ENCODE data around the gene ANKAR. TPM values are rescaled to one million over a fixed set of nuclear protein-coding genes. Genes with fewer than 3 reads are reported as not detected.

Gene ANKAR
- total RNA-seq, 1 experiment from 2014 or later = 0.84 TPM

- H3K4me1 ChIP-seq (ENCODE audit: control insufficient read depth in 1 of 2, insufficient read depth in 2 of 2, low read length in 2 of 2) = peaks cover 6 to 13% of the 10 kb centered on the region in 2 experiments; a peak in 3 of 4 replicates
- H3K79me2 ChIP-seq (ENCODE audit: insufficient read depth, low read length) = no peaks in the 10 kb centered on the region
- H3K9me3 ChIP-seq (ENCODE audit: control insufficient read depth in 1 of 2, insufficient read depth in 1 of 2, low read depth in 1 of 2, low read length in 2 of 2) = no peaks in the 10 kb centered on the region
- ATAC-seq = no peak
- intact Hi-C loops (cut with micrococcal nuclease) = no loop called here
- H3K9ac ChIP-seq (ENCODE audit: low read length) = no peak overlapping the region
- RAD21 ChIA-PET (ENCODE audit: low non-redundant PET in 1 of 2, low total read pairs in 2 of 2, uncharacterized antibody in 2 of 2, unreplicated experiment in 2 of 2) = no interaction called here
- no peak overlapping the region for H3K27ac ChIP-seq (ENCODE audit: low read depth, low read length)
- H2AFZ ChIP-seq (ENCODE audit: low read depth, low read length, poor library complexity, severe bottlenecking) = no peak overlapping the region
- no peak overlapping the region for H3K4me2 ChIP-seq (ENCODE audit: low read length)
- H3K27me3 ChIP-seq (ENCODE audit: insufficient read depth, low read length) = no peaks in the 10 kb centered on the region
- BruUV-seq (replicated peaks) = no TSS peak
- no peak for DNase-seq (ENCODE audit: low read depth, low spot score)
- no peak for TF ChIP-seq SIN3A (IDR thresholded peaks at IDR 0.05; ENCODE audit: low read depth)
- TF ChIP-seq, protein P1, sequence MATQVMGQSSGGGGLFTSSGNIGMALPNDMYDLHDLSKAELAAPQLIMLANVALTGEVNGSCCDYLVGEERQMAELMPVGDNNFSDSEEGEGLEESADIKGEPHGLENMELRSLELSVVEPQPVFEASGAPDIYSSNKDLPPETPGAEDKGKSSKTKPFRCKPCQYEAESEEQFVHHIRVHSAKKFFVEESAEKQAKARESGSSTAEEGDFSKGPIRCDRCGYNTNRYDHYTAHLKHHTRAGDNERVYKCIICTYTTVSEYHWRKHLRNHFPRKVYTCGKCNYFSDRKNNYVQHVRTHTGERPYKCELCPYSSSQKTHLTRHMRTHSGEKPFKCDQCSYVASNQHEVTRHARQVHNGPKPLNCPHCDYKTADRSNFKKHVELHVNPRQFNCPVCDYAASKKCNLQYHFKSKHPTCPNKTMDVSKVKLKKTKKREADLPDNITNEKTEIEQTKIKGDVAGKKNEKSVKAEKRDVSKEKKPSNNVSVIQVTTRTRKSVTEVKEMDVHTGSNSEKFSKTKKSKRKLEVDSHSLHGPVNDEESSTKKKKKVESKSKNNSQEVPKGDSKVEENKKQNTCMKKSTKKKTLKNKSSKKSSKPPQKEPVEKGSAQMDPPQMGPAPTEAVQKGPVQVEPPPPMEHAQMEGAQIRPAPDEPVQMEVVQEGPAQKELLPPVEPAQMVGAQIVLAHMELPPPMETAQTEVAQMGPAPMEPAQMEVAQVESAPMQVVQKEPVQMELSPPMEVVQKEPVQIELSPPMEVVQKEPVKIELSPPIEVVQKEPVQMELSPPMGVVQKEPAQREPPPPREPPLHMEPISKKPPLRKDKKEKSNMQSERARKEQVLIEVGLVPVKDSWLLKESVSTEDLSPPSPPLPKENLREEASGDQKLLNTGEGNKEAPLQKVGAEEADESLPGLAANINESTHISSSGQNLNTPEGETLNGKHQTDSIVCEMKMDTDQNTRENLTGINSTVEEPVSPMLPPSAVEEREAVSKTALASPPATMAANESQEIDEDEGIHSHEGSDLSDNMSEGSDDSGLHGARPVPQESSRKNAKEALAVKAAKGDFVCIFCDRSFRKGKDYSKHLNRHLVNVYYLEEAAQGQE (IDR thresholded peaks at IDR 0.05; ENCODE audit: low read depth) = no peak
- TF ChIP-seq JUND (IDR thresholded peaks at IDR 0.05) = no peak
- TF ChIP-seq EZH2phosphoT487 (IDR thresholded peaks at IDR 0.05; ENCODE audit: borderline replicate concordance) = no peak
- no peak for TF ChIP-seq CBX3 (IDR thresholded peaks at IDR 0.05; ENCODE audit: low read depth)
- TF ChIP-seq SP1 (IDR thresholded peaks at IDR 0.05; ENCODE audit: low read depth) = no peak
- no peak for TF ChIP-seq ELF1 (IDR thresholded peaks at IDR 0.05; ENCODE audit: borderline replicate concordance, low read depth)
- TF ChIP-seq, protein P2, sequence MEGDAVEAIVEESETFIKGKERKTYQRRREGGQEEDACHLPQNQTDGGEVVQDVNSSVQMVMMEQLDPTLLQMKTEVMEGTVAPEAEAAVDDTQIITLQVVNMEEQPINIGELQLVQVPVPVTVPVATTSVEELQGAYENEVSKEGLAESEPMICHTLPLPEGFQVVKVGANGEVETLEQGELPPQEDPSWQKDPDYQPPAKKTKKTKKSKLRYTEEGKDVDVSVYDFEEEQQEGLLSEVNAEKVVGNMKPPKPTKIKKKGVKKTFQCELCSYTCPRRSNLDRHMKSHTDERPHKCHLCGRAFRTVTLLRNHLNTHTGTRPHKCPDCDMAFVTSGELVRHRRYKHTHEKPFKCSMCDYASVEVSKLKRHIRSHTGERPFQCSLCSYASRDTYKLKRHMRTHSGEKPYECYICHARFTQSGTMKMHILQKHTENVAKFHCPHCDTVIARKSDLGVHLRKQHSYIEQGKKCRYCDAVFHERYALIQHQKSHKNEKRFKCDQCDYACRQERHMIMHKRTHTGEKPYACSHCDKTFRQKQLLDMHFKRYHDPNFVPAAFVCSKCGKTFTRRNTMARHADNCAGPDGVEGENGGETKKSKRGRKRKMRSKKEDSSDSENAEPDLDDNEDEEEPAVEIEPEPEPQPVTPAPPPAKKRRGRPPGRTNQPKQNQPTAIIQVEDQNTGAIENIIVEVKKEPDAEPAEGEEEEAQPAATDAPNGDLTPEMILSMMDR (IDR thresholded peaks at IDR 0.05 in 2 of 3, conservative IDR thresholded peaks at IDR 0.05 in 1 of 3; ENCODE audit: borderline replicate concordance in 1 of 3, insufficient read depth in 1 of 3, low read depth in 2 of 3, low read length in 2 of 3) = no peak
- no peak for TF ChIP-seq FOSL1 (IDR thresholded peaks at IDR 0.05; ENCODE audit: low read depth)
- no peak for TF ChIP-seq SRF (IDR thresholded peaks at IDR 0.05; ENCODE audit: low read depth)
- TF ChIP-seq ATF3 (IDR thresholded peaks at IDR 0.05) = no peak
- no peak overlapping the region for H3K4me3 ChIP-seq (replicated peaks in 1 of 2; ENCODE audit: low read depth in 1 of 2, low read length in 2 of 2)
- no peaks in the 10 kb centered on the region for H4K20me1 ChIP-seq (ENCODE audit: insufficient read depth)
- CTCF ChIA-PET = interaction anchor here (0.8 kb wide), 1 partner anchor 20 kb away, joined by 3 read pairs; no protein-coding TSS in a partner anchor
- H3K9me2 ChIP-seq (ENCODE audit: insufficient read depth) = no peaks in the 10 kb centered on the region
- no peaks in the 10 kb centered on the region for H3K36me3 ChIP-seq (ENCODE audit: control insufficient read depth in 1 of 2, insufficient read depth in 2 of 2, low read length in 2 of 2)
- POLR2A ChIA-PET = no interaction called here
Observed at GRCh38 chr2:189625636-189626035, 48.8 kb upstream of the ANKAR start.
